NCI-H446 (cell line): ENCODE measurements around the gene PDHX.
"Not testable (repeated sequence)": the region's sequence is repeated elsewhere in the genome, so short reads cannot be mapped to it uniquely, and the experiment has no call there.

Experiments used
- DNase-seq, 2 experiments: peaks; one replicate each; lab custom pipeline; 2025; lab: John Stamatoyannopoulos, UW

Gene PDHX

GRCh38 chr11:34916015-34916842, at the start of gene PDHX, which contains the start of gene APIP:
Gene PDHX, plus strand, starts transcription at chr11:34916618. Its CDS starts 38 bp downstream, at chr11:34916656.
Gene APIP, minus strand, starts transcription at chr11:34916379. Its CDS starts 95 bp downstream, at chr11:34916284.
- DNase-seq: peak; percentile 98 to 99

GRCh38 chr11:34869425-34869824, 47.0 kb upstream of the PDHX start:
- DNase-seq: no peak

- DNase-seq: no peak
Measured at GRCh38 chr11:34870548-34871196, 45.7 kb upstream of the PDHX start.

GRCh38 chr11:34874202-34874601, 42.2 kb upstream of the PDHX start:
- no peak for DNase-seq

- DNase-seq: no peak
Measured at GRCh38 chr11:34877375-34877975, 38.9 kb upstream of the PDHX start.

GRCh38 chr11:34881900-34882299, 34.5 kb upstream of the PDHX start:
- DNase-seq: no peak

GRCh38 chr11:34886609-34887008, 29.8 kb upstream of the PDHX start:
- no peak for DNase-seq

- DNase-seq: no peak
Measured at GRCh38 chr11:34887260-34887659, 29.2 kb upstream of the PDHX start.

GRCh38 chr11:34890089-34890488, 26.3 kb upstream of the PDHX start:
- no peak for DNase-seq

- peak in 1 of 2 experiments; percentile 33 for DNase-seq
Measured at GRCh38 chr11:34890812-34891211, 25.6 kb upstream of the PDHX start.

GRCh38 chr11:34891611-34892010, 24.8 kb upstream of the PDHX start:
- DNase-seq: no peak

- DNase-seq: peak in 1 of 2 experiments; percentile 34
Measured at GRCh38 chr11:34893416-34893815, 23.0 kb upstream of the PDHX start.

- DNase-seq: not testable (repeated sequence)
Measured at GRCh38 chr11:34896191-34896590, 20.2 kb upstream of the PDHX start.

- DNase-seq: no peak
Measured at GRCh38 chr11:34897171-34897870, 19.1 kb upstream of the PDHX start.

GRCh38 chr11:34898474-34898873, 17.9 kb upstream of the PDHX start:
- DNase-seq: no peak

- DNase-seq: no peak
Measured at GRCh38 chr11:34899633-34900016, 16.8 kb upstream of the PDHX start.

- no peak for DNase-seq
Measured at GRCh38 chr11:34904421-34904955, 11.9 kb upstream of the PDHX start.

GRCh38 chr11:34905666-34906065, 10.8 kb upstream of the PDHX start:
- no peak for DNase-seq

- DNase-seq: no peak
Measured at GRCh38 chr11:34907934-34908593, 8.4 kb upstream of the PDHX start.

- DNase-seq: no peak
Measured at GRCh38 chr11:34909415-34909814, 7.0 kb upstream of the PDHX start.

- no peak for DNase-seq
Measured at GRCh38 chr11:34909955-34910354, 6.5 kb upstream of the PDHX start.
